Right hindlimb (tissue), 1 donor: ENCODE measurements around the gene TECR.
"Not testable (repeated sequence)": the region's sequence is repeated elsewhere in the genome, so short reads cannot be mapped to it uniquely, and the experiment has no call there.

Source experiments
- DNase-seq: peaks from one replicate; pipeline ENCODE4 v3.0.0-alpha.2; 2018

Gene TECR

DNA sequence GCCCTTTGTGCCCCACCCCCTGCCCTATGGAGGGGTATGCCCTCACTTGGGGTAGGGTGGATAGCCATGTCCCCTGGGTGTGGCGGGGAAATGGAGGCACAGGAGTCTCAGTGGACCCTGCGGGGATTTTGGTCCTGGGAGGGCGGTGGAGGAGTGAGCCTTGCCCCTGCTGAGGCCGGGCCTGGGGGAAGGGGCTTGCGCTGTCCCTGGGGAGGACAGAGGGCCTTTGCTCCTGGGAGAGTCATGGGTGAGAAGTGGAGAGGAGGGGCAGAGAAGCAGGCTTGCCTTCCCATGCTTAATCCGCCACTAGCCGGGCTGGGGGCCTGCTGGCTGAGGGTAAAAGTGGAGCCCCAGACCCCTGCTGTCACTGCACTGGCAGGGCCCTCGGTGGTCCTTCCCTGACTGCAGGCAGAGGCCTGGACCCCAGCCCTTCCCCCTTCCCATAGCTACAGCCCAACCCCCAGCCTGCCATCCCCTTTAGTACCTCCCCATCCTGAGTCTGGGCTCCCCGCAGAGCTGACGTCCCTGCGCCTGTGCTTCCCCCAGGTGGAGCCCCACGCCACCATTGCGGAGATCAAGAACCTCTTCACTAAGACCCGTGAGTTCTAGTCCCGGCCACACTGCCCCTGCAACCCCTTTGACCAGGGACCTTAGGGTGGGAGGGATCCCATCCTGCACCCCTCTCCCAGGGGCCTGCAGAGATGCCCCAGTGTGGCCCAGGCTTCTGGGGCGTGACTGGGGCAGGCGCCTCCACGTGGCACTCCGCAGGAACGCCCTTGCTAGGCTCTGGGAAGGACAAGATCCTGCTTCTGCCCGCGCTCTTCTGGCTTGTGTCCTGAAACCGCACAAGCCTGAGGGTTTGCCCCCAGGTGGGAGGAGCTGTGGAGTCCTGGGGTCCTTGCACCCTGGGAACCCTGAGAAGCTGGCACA is 33.5 kb downstream of the TECR start:
- no peak for DNase-seq

DNA sequence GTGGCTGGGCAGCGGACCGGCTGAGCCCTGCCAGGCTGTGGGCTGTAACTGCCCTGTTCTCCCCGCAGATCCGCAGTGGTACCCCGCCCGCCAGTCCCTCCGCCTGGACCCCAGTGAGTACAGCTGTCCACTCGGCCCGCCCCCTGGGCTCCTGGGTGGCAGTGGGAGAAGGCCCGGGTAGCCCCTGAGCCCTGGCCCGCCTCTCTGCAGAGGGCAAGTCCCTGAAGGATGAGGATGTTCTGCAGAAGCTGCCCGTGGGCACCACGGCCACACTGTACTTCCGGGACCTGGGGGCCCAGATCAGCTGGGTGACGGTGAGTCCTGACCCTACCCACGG is 34.2 kb downstream of the TECR start:
- no peak for DNase-seq

DNA sequence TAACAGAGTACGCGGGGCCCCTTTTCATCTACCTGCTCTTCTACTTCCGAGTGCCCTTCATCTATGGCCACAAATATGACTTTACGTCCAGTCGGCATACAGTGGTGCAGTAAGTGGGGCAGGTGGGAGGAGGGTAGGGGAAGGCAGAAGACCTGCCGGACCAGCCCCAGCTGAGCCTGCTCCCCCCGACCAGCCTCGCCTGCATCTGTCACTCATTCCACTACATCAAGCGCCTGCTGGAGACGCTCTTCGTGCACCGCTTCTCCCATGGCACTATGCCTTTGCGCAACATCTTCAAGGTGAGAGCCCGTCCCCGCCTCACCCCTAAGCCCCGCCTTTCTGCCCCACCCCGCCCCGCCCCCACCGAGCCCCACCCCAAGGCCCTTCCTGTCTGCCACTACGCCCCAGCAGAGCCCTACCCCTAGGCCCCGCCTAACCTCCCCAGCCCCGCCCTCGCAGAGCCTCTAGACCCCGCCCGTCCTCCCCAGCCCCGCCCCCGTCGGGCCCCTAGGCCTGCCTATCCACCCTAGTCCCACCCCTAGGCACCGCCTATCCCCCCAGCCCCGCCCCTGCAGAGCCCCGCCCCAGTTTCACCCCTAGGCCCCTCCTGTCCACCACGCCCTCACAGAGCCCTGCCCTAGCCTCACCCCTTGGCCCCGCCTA is 34.7 kb downstream of the TECR start:
- DNase-seq = no peak

DNA sequence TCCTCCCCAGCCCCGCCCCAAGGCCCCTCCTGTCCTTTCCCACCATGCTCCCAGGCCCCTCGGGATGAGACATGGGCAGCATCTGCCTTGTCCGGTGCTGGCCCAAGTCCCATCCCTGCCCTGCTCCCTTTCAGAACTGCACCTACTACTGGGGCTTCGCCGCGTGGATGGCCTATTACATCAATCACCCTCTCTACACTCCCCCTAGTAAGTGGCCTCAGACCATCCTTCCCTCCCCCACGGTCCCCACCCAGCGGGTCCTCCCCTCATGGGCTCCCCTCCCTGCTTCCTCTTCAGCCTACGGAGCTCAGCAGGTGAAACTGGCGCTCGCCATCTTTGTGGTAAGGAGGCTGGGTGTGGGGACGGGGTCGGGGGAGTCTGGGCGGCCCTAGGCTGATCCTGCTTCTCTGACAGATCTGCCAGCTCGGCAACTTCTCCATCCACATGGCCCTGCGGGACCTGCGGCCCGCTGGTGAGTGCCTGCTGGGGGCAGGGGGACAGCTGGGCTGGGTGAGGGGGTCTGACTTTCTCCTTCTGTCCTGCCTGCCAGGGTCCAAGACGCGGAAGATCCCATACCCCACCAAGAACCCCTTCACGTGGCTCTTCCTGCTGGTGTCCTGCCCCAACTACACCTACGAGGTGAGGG is 35.4 kb downstream of the TECR start:
- DNase-seq = not testable (repeated sequence)

DNA sequence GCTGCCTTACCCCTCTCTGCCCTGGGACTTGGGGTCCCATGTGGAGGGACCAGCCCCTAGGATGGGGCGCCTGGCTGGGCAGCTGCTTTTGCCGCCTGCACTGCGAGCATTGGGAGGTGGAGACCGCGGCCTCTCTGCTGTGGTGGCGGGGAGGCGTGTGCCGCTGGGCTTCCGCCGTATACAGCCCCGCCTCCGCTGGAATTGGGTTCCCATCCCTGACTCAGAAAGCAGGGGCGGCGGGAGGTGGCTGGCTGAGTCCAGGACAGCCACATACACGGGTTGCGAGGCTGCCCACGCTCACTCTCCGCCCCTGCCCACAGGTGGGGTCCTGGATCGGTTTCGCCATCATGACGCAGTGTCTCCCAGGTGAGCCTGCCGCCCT is 35.9 kb downstream of the TECR start:
- DNase-seq = no peak

DNA sequence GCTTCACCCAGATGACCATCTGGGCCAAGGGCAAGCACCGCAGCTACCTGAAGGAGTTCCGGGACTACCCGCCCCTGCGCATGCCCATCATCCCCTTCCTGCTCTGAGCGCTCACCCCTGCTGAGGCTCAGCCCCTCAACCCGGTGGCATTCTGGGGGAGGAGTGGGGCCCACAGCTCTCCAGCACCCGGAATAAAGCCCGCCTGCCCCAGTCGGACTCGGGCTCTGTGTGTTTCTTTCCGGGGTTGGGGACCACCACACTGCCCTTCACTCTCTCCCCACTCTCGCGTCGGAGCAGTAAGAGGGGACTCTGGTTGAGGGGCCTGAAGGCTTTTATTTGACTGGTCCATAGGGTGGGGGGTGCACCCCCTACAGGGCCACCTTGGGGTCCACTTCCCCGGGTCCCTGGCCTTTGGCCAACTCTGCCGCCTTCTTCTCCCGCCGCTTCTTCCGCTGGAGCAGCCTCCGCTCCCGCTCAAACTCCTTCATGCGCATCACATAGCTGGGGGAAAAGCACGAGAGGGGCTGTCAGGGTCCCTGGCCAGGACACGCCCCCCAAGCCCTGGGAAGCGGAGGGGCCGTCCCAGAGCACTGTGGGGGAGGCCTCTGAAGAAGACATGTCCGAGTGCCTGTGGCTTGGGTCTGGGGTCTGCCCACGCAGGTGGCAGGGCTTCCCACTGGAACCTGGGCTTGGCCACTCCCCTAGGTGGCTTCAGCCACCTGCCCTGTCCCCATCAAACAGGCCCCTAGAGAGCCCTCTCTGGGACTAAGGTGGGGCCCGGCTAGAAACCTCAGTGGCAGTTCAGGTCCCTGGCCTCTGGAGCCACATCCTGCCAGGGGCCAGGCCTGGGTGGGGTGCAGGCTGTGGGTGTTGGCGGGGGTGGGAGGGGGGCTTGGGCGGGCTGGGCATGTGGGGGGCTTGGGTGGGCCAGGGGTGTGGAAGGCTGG is 36.6 kb downstream of the TECR start:
- DNase-seq = no peak

DNA sequence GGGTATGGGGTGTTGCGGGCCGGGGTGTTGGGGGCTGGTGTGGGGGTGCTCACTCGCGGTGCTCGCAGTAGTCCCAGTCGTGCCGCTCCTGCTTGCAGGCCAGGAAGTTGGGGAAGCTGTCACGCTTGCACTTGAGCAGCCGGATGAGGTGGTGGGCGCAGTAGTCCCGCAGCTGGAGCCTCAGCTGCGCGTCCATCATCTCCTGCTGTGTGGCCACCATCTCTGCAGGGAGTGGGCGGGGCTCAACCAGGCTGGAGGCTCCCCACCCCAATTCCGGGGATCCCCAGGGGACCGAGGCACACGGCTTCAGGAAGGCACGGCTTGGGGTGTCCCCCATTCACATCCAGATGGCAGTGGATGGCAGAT is 37.3 kb downstream of the TECR start:
- DNase-seq = peak; percentile 22

DNA sequence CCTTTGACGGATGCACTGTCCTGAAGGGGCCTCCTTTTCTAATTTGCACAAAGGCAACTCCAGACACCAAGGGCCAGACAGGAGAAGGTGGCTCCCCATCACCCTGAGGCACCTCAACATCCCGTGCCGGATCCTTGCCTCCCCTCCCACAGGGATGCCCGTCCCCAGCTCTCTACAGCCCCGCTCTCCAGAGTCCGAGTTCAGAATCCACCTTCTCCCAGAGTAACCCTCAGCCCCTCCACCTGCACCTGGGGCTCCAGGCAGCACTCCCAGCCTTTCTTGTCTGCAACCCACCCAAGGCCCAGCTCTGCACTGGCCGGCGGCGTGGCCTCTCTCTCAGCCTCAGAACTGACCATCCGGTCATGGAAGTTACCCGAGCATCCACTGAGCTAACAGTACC is 37.7 kb downstream of the TECR start:
- no peak for DNase-seq

DNA sequence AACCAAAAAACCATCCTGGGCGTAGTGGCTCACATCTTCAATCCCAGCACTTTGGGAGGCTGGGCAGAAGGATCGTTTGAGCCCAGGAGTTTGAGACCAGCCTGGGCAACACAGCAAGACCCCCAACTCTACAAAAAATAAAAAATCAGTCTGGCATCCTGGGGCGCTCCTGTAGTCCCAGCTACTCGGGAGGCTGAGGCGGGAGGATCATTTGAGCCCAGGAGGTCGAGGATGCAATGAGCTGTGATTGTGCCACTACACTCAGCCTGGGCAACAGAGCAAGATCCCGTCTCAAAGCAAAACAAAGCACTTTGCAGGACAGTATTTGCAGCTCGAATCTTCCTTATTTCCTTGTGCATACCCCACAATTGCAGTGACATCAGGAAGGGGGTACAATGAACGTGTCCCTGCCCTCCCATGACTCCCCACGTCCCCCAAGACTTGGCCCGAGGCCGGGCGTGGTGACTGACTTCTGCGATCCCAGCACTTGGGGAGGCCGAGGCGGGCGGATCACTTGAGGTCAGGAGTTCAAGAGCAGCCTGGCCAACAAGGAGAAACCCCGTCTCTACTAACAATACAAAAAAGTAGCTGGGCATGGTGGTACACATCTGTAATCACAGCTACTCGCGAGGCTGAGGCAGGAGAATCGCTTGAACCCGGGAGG is 41.6 kb downstream of the TECR start:
- no peak for DNase-seq

DNA sequence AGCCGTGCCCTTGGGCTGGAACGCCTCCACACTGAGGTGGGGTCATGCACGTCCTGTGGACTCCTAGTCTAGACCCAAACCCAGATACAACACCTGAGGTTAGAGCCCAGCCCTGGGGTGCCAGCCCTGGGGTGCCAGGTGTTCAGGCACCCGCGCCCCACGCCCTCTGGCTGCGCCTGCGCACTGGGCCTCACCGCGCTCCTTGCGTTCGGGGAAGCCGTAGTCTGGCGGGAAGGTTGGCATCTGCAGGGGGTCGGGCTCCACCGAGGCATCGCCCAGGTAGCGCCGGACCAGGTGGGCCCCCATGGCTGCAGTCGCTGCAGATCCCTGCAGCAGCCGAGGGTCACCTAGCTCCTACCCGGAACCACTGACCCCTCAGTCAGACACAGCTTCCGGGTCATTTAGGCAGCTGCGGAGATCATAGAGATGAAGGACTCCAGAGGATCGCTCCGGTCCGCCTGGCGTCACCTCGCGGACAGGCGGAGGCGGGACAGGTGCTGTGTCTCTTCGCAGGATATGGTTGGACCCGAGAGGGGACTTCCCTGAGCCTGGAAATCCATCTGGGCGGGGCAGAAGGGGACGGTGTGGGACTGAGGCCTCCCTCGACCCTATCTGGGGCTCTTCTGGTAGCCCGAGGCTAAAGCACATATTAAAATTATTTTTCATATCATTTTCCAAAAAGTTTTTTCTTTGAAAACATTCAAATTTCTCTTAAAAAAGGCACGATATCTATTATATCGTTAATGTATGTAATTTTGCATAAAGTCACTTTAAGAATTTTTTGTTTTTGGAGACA is 42.5 kb downstream of the TECR start, which contains the start of gene NDUFB7:
TSS of gene NDUFB7 (minus strand) at position 372 of the 796 bp plus-strand sequence. CDS start at position 306, 66 bp downstream.
- peak; percentile 95 for DNase-seq

DNA sequence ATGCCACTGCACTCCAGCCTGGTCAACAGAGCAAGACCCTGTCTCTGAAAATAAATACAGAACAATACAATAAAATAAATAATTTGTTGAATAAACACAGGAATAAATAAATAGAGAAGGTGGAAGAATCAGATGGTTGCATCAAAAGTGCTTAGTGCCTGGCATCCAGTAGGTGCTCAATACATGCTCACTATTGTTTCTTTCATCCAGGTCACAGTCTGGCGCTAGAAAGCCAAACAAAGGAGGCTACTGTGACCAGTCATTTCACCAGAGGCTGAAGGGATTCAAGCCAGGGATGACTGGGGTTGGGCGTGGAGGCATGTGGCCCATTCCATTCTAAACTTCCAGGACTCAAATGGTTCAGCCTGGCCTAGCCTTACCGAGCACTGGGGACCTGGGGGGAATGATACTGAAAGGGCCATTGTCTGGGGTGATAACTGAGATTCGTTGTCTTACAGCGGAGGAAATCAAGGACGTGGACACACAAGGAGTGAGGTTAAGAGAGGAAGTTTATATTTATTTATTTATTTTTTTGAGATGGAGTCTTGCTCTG is 46.1 kb downstream of the TECR start:
- DNase-seq = no peak

DNA sequence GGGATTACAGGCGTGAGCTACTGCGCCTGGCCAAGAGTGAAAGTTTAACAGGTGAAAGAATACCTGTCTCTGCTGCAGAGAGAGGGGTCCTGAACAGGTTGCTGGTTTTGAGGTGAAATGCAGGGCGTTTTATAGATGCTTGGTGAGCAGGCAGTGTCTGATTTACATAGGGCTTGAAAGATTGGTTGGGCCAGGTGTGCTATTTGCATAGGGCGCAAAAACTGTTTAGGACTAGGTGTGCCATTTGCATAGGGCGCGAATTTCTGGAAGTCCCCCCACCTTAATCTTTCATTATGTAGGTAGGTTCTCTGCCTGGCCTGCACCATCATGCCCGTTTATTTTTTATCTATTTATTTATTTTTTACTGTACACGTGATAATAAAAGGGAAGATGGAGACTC is 47.0 kb downstream of the TECR start:
- DNase-seq = no peak

DNA sequence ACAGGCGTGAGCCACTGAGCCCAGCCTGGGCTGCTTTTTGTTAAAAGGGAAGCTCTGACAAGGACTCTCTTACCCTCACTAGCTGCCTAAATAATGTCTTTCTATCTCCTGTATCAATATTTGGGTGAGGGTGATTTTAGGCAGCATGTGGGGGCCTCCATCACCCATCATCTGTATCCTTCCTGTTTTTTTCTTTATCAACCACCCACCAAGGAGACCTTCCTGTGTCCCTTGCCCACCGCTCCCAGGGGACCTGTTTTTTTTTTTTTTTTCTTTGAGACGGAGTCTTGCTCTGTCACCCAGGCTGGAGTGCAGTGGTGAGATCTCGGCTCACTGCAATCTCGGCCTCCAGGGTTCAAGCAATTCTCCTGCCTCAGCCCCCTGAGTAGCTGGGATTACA is 47.9 kb downstream of the TECR start:
- no peak for DNase-seq

DNA sequence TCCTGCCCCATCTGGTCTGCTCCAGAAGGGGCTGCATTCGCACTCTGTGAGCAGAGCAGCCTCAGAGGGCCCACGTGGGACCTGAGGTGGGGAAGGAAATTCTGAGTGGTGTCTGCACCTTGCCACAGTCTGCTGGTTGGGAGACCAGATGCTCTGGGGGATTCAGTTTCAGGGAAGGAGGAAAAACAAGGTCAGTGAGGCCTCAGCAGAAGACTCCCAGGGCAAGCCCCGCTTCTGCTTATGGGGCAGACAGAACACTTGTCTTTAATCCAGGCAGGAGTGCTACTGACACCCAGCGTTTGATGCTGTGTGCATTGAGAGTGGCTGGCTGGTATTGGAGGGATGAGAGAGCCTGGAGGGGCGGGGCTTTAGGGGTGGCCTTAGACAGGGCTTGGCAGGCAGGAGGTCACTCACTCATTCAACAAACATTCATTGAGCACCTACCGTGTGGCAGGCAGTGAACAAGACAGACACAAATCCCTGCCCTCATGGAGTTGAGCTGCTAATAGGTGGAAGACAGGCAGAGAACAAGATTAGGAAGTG is 48.6 kb downstream of the TECR start:
- no peak for DNase-seq

DNA sequence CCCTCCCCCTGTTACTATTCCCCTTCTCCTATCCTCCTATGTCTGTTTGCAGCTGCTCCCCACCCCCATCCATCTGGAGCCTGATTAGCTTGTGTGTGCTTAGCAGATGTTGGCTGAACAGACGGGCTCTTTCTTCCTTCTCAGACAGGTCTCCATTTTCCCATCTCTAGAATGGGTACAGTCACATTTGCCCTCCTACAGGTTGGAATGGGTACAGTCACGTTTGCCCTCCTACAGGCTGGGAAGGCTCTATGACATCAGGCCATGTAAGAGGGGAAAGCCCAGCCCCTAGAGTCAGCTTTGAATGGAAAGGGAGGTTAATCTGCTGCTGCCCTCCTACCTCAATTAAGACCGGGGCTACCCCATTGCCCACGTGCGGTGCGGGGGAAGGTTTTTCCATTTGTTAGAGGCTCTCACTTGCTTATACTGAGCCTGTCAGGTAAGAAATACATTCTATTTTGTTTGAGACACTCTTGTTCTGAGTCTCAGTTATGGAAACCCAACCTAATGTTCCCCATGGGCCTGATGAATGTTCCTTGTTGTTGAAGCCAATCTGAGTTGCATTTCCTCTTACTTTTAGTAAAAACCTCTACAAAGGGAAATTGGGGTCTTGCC is 51.3 kb downstream of the TECR start:
- no peak for DNase-seq

DNA sequence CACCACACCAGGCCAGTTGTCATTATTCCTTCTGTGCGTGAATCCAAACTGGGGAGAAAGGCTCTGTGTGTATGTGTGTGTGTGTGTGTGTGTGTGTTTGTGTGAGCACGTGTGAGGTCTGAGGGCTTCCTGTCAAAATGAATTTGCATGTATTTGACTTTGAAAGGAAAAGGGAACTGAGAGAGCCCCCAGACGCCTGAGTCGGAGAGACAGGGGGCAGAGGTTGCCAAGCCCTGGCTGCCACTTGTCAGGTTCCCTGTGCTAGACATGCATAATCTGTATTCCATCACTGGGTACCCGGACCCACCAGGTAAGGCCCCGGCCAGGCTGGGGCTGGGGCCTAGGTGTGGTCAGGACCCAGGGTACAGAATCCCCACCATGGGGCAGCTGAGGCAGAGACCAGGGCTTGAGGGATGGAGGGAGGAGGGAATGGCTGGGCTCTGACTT is 53.5 kb downstream of the TECR start, which contains the start of gene CLEC17A:
TSS of gene CLEC17A (plus strand) at position 191 of the 447 bp plus-strand sequence. CDS start at position 268, 77 bp downstream.
- no peak for DNase-seq

DNA sequence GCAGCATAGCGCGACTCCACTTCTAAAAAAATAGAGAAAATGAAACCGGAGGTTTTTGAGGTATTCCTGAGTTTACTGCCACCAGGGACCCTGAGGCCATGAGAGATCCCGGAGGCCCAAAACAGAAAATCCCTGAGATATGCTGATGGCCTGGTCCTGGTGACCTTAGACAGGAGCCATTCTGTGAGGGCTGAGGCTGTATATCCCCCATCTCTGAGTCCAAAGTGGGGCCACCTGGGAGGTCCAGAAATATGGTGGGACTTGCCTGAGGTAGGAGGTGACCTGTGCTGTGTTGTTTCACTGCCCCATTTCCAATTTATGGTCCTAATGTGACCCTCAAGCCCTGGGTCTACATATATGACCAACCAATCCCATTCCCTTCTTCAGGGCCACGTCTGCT is 55.0 kb downstream of the TECR start:
- DNase-seq = not testable (repeated sequence)

DNA sequence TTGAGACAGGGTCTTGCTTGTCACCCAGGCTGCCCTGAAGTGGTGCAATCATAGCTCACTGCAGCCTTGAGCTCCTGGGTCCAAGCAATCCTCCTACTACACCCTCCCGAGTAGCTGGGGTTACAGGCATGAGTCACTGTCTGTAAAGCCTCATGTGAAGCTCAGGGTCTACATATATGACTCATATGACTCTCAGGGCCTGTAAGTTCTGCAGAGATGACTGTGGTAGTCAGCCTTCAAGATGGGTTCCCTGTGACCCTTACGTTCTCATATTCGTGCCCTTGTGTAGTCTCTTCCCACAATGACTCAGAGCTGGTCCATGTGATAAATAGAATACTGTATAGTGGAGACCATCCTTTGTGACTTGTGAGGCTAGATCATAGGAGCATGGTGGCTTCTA is 55.8 kb downstream of the TECR start:
- DNase-seq = not testable (repeated sequence)

DNA sequence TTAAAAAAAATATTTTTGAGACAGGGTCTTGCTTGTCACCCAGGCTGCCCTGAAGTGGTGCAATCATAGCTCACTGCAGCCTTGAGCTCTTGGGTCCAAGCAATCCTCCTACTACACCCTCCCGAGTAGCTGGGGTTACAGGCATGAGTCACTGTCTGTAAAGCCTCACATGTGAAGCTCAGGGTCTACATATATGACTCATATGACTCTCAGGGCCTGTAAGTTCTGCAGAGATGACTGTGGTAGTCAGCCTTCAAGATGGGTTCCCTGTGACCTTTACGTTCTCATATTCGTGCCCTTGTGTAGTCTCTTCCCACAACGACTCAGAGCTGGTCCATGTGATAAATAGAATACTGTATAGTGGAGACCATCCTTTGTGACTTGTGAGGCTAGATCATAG is 60.0 kb downstream of the TECR start:
- DNase-seq = not testable (repeated sequence)

DNA sequence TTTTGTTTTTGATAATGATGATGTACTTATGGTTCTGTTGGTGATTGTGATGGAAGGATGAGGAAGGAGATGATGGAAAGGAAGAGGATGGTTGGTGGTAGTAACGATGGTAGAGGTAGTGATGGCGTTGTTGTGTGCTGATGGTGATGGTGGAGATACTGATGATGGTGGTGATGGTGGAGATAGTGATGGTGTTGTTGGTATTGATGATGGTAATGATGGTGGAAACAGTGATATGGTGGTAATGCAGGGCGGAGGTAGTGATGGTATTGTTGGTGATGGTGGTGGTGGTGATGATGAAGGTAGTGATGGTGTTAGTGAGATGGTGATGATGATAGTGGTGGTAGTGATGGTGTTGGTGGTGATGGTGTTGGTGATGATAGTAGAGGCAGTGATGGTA is 66.2 kb downstream of the TECR start:
- DNase-seq = no peak
